ENCODE data around the gene BDH1.
A peak's percentile ranks its signal among the peaks of the same experiment; 100 is the strongest.
"Not testable (repeated sequence)": the region's sequence is repeated elsewhere in the genome, so short reads cannot be mapped to it uniquely, and the experiment has no call there.

BDH1 gene

DNA sequence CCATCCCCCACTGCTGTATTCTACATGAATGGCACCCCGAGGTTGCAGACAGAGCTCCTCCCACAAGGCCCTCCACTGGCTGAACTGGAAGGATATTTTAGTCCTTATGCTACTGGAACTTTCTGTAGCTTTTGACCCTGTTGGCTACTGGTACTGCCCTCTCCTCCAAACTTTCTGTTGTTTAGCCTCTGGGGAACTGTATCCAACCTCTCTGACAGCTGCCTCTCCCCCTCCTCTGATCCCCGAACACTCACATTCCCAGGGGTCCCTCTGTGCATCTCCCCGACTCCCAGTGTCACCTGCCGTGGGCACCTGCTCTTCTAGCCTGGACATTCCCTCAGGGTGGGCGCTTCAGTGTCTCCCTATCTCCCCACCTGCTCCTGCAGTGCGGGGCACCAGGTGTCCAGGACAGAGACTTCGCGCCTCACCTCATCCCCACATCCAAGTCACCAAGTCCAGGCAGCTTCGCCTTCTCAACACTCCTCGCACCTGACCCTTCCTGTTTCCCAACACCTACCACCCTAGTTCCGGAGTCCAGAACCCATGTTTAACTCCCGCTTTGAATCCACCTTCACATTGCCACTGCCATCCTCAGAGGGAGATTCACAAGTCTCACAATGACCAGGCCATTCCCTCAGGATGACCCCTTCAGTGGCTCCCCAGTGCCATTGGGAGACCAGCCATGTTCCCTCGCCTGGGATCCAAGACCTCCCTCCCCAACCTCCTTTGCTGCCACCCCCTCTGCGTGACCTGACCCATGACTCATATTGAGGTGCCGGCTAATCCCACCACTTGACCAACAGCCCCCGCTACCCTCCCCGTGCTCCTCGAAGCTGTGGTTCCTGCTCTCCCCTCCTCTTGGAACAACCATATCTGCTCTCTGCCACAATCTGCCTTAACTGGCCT lies 34.2 kb downstream of the BDH1 start:
- DNase-seq (ENCODE audit: low read depth in 4 of 4, low spot score in 1 of 4), result no peak

GRCh38 chr3:197520311-197521276 lies 35.2 kb downstream of the BDH1 start:
- no peak for DNase-seq (ENCODE audit: low read depth in 4 of 4, low spot score in 1 of 4)

- DNase-seq (ENCODE audit: low read depth in 4 of 4, low spot score in 1 of 4), result no peak
Measured at GRCh38 chr3:197519801-197520211, 36.0 kb downstream of the BDH1 start.

- DNase-seq (ENCODE audit: low read depth in 4 of 4, low spot score in 1 of 4), result no peak
Measured at GRCh38 chr3:197518881-197519421, 36.8 kb downstream of the BDH1 start.

DNA sequence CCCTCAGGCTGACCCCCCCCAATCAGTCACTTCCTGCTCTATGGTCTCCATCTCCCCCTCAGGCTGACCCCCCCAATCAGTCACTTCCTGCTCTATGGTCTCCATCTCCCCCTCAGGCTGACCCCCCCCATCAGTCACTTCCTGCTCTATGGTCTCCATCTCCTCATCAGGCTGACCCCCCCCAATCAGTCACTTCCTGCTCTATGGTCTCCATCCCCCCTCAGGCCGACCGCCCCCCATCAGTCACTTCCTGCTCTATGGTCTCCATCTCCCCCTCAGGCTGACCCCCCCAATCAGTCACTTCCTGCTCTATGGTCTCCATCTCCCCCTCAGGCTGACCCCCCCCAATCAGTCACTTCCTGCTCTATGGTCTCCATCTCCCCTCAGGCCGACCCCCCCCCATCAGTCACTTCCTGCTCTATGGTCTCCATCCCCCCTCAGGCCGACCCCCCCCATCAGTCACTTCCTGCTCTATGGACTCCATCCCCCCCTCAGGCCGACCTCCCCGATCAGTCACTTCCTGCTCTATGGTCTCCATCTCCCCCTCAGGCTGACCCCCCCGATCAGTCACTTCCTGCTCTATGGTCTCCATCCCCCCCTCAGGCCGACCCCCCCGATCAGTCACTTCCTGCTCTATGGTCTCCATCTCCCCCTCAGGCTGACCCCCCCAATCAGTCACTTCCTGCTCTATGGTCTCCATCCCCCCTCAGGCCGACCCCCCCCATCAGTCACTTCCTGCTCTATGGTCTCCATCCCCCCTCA lies 37.7 kb downstream of the BDH1 start:
- DNase-seq (ENCODE audit: low read depth in 4 of 4, low spot score in 1 of 4), result not testable (repeated sequence)

- not testable (repeated sequence) for DNase-seq (ENCODE audit: low read depth in 4 of 4, low spot score in 1 of 4)
Measured at GRCh38 chr3:197516890-197517606, 38.7 kb downstream of the BDH1 start.

GRCh38 chr3:197516517-197516889 lies 39.3 kb downstream of the BDH1 start:
- DNase-seq (ENCODE audit: low read depth in 4 of 4, low spot score in 1 of 4), result peak in 3 of 4 experiments; percentile 20 to 52 (median 32)

DNA sequence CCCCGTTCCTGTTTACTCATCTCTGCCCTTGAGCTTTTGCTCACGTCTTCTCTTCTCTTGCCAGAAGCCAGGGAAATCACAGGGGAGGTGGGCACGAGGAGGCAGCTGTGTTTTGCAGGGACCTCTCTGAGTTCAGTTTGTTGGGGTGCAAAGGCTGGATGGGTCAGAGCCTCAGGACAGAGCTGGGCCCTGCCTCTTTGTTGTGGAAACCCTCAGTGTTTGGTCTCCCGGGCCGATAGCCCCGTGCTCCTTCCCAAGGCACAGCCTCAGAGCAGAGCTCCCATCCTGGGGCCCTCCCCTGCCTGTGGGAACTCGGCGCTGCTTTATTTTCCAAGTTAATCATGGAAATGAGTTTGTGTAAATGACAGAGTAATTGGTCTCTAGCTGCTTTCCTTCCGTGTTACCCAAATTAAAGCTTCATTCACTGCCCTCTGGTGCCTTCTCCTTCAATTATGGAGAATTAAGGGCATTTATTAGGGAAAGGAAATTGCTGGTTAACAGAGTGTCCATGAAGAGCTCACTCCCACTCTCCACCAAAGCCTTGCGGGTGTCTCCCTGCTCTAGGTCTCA lies 40.9 kb downstream of the BDH1 start:
- no peak for DNase-seq (ENCODE audit: low read depth in 4 of 4, low spot score in 1 of 4)

- no peak for DNase-seq (ENCODE audit: low read depth in 4 of 4, low spot score in 1 of 4)
Measured at GRCh38 chr3:197513953-197514785, 41.6 kb downstream of the BDH1 start.

- DNase-seq (ENCODE audit: low read depth in 4 of 4, low spot score in 1 of 4), result no peak
Measured at GRCh38 chr3:197512691-197513571, 42.8 kb downstream of the BDH1 start.

- no peak for DNase-seq (ENCODE audit: low read depth in 4 of 4, low spot score in 1 of 4)
Measured at GRCh38 chr3:197511853-197512635, 43.7 kb downstream of the BDH1 start.

DNA sequence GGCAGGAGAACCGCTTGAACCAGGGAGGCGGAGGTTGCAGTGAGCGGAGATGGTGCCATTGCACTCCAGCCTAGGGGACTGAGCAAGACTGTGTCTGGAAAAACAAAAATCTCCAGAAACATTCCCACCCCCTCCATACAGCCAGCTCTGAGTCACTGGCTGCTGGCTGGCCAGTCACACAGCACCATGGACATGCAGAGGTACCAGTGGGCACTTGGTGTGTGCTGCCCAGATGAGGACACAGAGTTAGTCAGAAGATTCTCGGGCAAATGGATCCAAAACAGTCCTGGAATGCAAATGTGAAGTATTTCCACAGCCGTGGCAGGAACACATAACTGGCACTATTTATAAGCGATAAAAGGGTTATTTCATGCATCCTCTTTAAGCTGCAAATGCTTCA lies 44.6 kb downstream of the BDH1 start:
- no peak for DNase-seq (ENCODE audit: low read depth in 4 of 4, low spot score in 1 of 4)

DNA sequence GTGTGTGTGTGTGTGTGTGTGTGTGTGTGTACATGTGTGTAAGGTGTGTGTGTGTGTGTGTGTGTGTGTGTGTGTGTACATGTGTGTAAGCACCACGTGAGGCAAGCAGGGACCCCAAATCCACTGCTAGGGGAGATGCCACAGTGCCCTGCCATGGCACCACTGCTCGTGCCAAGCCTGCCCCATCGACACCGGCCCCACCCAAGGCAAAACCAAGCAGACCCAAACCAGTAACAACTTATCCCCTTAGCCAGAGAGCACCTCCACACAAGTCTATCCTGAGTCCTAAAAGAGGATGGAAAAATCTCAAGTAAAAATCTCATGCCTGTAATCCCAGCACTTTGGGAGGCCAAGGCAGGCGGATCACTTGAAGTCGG lies 45.1 kb downstream of the BDH1 start:
- DNase-seq (ENCODE audit: low read depth in 4 of 4, low spot score in 1 of 4), result no peak

GRCh38 chr3:197508924-197509775 lies 46.6 kb downstream of the BDH1 start:
- DNase-seq (ENCODE audit: low read depth in 4 of 4, low spot score in 1 of 4), result no peak

GRCh38 chr3:197508461-197508860 lies 47.3 kb downstream of the BDH1 start:
- DNase-seq (ENCODE audit: low read depth in 4 of 4, low spot score in 1 of 4), result no peak

GRCh38 chr3:197508051-197508451 lies 47.7 kb downstream of the BDH1 start:
- DNase-seq (ENCODE audit: low read depth in 4 of 4, low spot score in 1 of 4), result no peak
